GM19328 (cell line): ENCODE data around the gene ANKLE2.
A peak's percentile ranks its signal among the peaks of the same experiment; 100 is the strongest.
"Not testable (repeated sequence)": the region's sequence is repeated elsewhere in the genome, so short reads cannot be mapped to it uniquely, and the experiment has no call there.

Experiments
- ATAC-seq: cut with Tn5 transposase; IDR thresholded peaks from one replicate; pipeline ENCODE4 v1.9.1; 2021; ENCODE audit warnings: mild to moderate bottlenecking, moderate library complexity; ENCODE audit not compliant: unreplicated experiment

ANKLE2 gene

DNA sequence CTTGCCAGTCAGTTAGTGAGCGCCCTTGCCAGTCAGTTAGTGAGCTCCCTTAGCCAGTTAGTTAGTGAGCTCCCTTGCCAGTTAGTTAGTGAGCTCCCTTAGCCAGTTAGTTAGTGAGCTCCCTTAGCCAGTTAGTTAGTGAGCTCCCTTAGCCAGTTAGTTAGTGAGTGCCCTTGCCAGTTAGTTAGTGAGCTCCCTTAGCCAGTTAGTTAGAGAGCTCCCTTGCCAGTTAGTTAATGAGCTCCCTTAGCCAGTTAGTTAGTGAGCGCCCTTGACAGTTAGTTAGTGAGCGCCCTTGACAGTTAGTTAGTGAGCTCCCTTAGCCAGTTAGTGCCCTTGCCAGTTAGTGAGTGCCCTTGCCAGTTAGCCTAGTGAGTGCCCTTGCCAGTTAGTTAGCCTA lies 66.7 kb downstream of the ANKLE2 start:
- ATAC-seq = not testable (repeated sequence)

DNA sequence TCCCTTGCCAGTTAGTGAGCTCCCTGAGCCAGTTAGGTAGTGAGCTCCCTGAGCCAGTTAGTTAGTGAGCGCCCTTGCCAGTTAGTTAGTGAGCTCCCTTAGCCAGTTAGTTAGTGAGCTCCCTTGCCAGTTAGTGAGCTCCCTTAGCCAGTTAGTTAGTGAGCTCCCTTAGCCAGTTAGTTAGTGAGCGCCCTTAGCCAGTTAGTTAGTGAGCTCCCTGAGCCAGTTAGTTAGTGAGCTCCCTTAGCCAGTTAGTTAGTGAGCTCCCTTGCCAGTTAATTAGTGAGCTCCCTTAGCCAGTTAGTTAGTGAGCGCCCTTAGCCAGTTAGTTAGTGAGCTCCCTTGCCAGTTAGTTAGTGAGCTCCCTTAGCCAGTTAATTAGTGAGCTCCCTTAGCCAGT lies 69.6 kb downstream of the ANKLE2 start:
- not testable (repeated sequence) for ATAC-seq

DNA sequence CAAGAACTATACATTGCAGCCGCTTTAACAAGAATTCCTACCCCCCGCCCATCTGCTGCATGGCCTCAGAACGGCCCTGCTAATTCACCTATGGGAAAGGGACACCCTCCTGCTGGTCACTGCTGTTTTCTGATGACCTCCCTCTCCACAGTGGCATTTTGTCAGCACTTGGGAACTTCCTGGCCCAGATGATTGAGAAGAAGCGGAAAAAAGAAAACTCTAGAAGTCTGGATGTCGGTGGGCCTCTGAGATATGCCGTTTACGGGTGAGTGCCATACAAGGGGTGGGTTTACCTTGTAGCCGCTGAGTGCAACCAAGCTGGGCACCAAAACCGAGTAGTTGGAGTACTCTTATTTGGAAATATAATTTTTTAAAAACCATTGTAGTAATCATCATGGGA lies 71.5 kb downstream of the ANKLE2 start:
- ATAC-seq = no peak

DNA sequence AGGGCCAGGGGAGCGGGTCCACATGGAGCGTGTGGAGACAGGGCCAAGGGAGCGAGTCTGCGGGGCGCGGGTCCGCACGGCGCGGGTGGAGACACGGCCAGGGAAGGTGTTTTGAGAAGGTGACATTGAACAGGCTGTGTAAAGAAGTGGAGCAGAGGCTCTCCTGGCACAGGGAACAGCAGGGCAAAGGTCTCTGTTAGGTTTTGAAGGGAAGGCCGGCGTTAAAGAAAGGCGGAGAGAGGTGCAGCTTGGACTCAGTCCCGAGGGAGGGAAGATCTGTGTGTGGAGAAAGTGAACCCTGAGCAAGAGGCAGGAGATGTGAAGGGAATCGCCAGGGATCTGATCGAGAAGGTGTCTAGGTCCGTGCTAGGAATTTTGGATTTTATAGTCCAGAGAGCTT lies 72.4 kb downstream of the ANKLE2 start:
- ATAC-seq = no peak

DNA sequence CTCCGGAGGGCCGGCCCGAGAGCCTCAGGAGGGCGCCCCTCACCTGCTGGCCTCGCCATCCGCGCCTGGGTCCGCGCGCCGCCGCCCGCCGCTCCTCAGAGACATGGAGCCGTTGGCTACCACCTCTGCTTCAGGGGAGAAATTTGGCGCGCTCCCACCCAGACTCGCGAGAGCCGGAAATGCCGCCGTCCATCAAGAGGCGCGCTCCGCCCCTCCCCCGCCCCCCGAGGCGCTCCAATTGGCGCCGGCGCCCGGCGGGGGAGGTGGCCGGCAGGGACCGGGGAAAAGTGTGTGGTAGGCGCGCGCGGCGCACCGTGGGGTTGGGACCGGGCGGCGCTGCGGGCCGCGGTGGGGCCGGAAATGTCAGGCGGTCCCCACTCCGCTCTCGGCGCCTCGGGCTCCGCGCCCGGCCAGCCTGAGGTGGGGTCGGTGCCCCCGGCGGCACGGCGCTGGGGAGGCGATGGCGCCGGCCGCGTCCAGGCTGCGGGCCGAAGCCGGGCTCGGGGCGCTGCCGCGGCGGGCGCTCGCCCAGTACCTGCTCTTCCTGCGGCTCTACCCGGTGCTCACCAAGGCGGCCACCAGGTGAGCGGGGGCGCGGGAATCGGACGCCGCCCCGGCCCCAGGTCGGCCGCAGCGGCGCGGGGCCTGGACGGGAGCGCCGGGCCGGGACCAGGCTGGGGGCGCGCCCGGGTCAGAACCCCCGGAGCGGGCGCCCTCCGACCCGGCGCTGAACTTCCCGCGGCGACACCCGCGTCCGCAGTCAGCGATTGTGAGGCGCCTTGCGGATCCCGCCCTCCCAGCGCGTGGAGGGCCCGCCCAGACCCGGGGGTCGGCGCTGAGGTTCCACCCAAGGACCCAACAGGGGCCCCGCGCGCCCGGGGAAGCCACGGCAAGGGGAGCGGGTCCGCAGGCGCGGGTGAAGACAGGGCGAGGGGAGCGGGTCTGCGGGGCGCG lies 74.1 kb downstream of the ANKLE2 start, which contains the start of the genes POLE and PXMP2:
Gene POLE, minus strand, starts transcription at position 132 of the 954 bp plus-strand sequence. Its CDS starts 27 bp downstream, at position 105.
Gene PXMP2, plus strand, starts transcription at position 377 of the 954 bp plus-strand sequence. Its CDS starts 84 bp downstream, at position 461.
- ATAC-seq = peak; percentile 90

DNA sequence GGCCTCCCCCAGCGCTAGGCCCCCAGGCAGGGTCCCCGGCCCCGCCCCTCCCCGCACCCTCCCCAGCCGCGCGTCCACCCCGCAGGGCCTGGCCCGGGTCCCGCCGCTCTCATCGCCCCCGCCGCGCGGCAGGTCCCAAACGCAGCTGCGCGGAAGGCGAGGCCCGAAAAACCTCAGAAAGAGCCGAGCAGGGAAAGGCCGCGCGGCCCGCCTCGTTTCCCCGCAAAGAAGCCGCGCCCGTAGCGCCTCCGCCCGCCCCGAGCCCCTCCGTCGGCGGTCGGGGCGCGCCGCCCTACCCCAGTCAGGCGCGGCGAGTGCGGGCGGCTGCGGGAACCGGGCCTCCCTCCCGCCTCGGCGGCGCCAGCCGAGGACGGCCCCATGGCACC lies 74.8 kb downstream of the ANKLE2 start:
- peak; percentile 11 for ATAC-seq

DNA sequence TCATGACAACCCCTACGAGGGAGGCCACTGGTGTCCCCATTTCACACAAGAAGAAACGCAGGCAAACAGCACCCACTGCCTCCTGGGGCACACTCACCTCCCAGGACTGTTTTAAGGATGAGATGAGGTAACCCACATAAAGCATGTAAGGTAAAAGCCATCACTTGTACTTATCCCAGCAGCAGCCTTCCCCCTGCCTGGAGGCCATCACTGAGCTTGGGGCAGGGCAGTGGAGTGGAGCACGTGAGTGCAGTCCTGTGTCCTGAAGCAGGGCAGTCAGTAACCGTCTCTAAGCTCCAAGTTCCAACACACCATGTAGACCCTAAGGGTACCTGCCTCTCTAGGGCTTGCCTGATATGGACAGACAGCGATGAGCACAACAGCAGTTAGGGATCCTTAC lies 76.2 kb downstream of the ANKLE2 start:
- no peak for ATAC-seq

DNA sequence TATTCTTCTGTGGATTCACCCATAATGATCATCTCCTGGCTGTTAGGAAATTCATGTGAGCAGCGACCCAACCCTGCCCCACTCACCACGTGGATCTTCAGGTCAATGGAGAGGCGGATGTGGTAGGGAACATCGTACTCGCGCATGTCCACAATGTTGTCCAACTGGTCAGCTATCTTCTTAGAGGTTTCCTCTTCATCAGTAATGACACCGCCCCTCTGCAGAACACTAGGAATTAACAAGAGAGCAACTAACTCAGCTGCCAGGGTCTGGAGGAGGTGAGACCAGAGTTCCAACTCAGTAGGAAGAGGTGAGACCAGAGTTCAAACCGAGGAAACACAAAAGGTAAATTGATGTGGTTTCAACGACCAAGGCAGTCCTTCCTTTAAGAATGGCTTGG lies 84.1 kb downstream of the ANKLE2 start:
- ATAC-seq = no peak

DNA sequence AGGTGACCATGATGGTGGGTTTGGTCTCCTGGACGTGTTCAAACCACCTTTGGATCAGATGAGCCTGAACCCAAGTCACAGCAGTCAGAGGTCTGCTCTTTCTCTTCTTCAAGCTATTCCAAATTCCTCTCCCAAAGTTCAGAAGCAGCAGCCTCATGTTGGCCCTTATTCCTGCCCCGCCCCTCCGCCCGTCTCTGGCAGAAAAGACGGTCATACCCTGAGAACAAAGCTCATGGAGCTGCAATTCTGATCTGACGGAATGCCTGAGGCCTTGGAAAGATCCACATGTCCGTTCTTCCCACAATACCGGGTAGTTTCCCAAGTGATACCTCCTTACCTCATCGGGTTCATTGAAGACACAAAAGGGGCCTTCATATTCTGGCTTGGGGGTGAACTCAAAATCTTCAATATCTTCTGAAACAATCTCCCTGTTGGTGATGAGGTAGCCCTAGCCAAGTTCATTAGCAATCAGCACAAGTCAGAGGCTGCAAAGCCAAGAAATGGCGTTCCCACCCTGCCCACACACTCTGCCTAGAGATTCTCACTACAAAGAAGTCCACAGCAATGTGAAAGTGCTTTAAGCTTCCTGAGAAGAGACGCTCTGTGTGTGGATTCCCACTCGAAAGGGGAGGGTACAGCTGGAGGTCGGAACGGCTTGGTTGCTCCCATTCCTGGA lies 85.7 kb downstream of the ANKLE2 start:
- no peak for ATAC-seq
